Endothelial cell of umbilical vein (primary cell): ENCODE results near the gene EFEMP1.

Source experiments
- CTCF ChIP-seq, 2 donors: IDR thresholded peaks; 1 replicate in 1 of 2; 2 replicates in 1 of 2; pipeline ENCODE4 v1.5.1; 2011; ENCODE audit warnings: low read length in 2 of 2, mild to moderate bottlenecking in 2 of 2, moderate library complexity in 2 of 2, control low read depth in 1 of 2, inconsistent platforms in 1 of 2, low read depth in 1 of 2; ENCODE audit not compliant: insufficient read depth in 1 of 2; ENCODE audit errors: extremely low read depth in 1 of 2
- EZH2 ChIP-seq: IDR thresholded peaks from 2 replicates; pipeline ENCODE4 v1.6.1; 2012; ENCODE audit warnings: borderline replicate concordance, low read depth, mild to moderate bottlenecking, moderate library complexity, low read length, inconsistent platforms; ENCODE audit not compliant: severe bottlenecking
- FOS ChIP-seq: IDR thresholded peaks from 2 replicates; pipeline ENCODE4 v1.6.1; 2011; ENCODE audit warnings: mild to moderate bottlenecking, low read length, moderate library complexity, borderline replicate concordance; ENCODE audit not compliant: insufficient read depth
- MAX ChIP-seq: IDR thresholded peaks from 2 replicates; pipeline ENCODE4 v1.6.1; 2011; ENCODE audit not compliant: insufficient read depth, insufficient read length
- POLR2A ChIP-seq: IDR thresholded peaks from 2 replicates; pipeline ENCODE4 v1.6.1; 2012; ENCODE audit warnings: low read depth, mild to moderate bottlenecking, control low read depth, low read length
- POLR2AphosphoS5 ChIP-seq: IDR thresholded peaks from 2 replicates; pipeline ENCODE4 v1.6.1; 2012; ENCODE audit warnings: low read depth, mild to moderate bottlenecking, control low read depth, low read length, moderate library complexity; ENCODE audit not compliant: insufficient read depth

- TF ChIP-seq EZH2 (no peak), CTCF (IDR thresholded peaks at IDR 0.05; ENCODE audit: extremely low read depth in 1 of 2, insufficient read depth in 1 of 2, low read depth in 1 of 2, low read length in 2 of 2) (no peak), POLR2AphosphoS5 (no peak), MAX (no peak), POLR2A (no peak), FOS (no peak)
Observed at GRCh38 chr2:55826246-55826645, 97.3 kb downstream of the EFEMP1 start.
